Suprapubic skin (tissue), 3 donors: ENCODE data around the gene CACNA1D.

Source experiments
- POLR2AphosphoS5 ChIP-seq, 3 donors: sonication (generic); formaldehyde crosslinking; IDR thresholded peaks; one replicate each; pipeline ENCODE4 v1.6.1; 2017; ENCODE audit warnings: antibody characterized with exemption in 3 of 3
- TF ChIP-seq, protein P1 (sequence below), 2 donors: fragments of 200-600 bp in 1 of 2; fragments of 450-650 bp in 1 of 2; sonication (generic) in 1 of 2; IDR thresholded peaks; one replicate each; pipeline ENCODE4 v1.5.1; 2016 to 2019; ENCODE audit warnings: antibody characterized with exemption in 2 of 2, mild to moderate bottlenecking in 1 of 2, moderate library complexity in 1 of 2

DNA sequence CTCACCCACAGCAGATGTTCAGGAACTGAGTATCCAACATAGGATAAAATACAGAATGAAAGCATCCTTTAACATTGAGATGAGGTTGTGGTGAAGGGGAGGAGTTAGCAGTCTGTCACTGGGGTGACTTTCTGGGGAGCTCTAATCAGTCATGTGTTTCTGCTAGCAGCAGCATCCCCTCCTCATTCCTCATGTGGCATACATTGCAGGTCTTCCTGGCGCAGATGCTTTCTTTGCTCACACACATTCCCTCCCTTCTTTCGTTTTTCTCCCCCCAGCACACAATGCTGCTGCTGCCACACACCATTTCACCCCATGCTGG, 135.0 kb downstream of the CACNA1D start:
- TF ChIP-seq, protein P1, sequence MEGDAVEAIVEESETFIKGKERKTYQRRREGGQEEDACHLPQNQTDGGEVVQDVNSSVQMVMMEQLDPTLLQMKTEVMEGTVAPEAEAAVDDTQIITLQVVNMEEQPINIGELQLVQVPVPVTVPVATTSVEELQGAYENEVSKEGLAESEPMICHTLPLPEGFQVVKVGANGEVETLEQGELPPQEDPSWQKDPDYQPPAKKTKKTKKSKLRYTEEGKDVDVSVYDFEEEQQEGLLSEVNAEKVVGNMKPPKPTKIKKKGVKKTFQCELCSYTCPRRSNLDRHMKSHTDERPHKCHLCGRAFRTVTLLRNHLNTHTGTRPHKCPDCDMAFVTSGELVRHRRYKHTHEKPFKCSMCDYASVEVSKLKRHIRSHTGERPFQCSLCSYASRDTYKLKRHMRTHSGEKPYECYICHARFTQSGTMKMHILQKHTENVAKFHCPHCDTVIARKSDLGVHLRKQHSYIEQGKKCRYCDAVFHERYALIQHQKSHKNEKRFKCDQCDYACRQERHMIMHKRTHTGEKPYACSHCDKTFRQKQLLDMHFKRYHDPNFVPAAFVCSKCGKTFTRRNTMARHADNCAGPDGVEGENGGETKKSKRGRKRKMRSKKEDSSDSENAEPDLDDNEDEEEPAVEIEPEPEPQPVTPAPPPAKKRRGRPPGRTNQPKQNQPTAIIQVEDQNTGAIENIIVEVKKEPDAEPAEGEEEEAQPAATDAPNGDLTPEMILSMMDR (IDR thresholded peaks at IDR 0.05) = no peak
- no peak for TF ChIP-seq POLR2AphosphoS5 (IDR thresholded peaks at IDR 0.05)
